ENCODE data around the gene TRPM8.

DNA sequence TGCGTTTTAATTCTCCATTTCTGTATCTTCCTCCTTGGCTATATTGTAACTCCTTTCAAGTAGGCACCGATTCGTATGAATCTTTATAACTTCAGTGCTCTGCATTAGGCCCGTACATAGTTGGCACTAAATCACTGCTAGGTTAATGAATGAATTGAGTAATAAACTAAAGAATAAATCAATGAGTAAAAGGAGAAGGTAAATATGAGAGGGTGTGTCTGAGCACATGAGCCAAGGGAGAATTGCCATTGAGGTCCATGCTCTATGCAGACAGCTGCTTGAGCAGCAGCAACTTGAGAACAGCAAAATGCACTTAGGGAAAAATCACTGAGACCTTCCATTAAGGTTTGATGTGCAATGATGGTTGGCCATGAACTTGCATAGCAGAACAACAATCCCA lies 11.2 kb upstream of the TRPM8 start:
- no peak for TF ChIP-seq EZH2 (IDR thresholded peaks at IDR 0.05; ENCODE audit: insufficient read depth, poor library complexity, severe bottlenecking)
- no peak for TF ChIP-seq EZH2phosphoT487 (IDR thresholded peaks at IDR 0.05; ENCODE audit: insufficient read depth, low read depth)

All from GM23248 (cell line).